ENCODE measurements around the gene NCR3LG1.

NCR3LG1 gene

GRCh38 chr11:17394743-17395390, 43.3 kb downstream of the NCR3LG1 start:
- DNase-seq, result no peak

DNA sequence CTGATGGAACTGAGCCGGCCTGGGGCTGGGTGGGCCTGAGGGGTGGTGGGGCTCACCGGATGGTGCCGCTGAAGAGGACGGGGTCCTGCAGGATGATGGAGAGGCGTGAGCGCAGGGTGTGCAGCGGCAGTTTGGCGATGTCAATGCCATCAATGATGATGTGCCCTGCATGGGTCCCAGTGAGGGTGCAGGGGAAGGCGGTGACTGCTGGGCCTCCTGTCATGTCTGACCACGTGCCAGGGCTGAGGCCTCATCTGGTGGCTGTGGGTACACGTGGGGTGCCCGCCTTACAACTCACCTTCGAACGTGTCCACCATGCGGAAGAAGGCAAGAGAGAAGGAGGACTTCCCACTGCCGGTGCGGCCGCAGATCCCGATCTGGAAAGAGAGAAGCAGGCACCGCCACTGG, 44.0 kb downstream of the NCR3LG1 start:
- DNase-seq, result no peak

GRCh38 chr11:17395978-17396377, 44.4 kb downstream of the NCR3LG1 start:
- no peak for DNase-seq

- DNase-seq, result no peak
Measured at GRCh38 chr11:17396598-17397310, 45.2 kb downstream of the NCR3LG1 start.

DNA sequence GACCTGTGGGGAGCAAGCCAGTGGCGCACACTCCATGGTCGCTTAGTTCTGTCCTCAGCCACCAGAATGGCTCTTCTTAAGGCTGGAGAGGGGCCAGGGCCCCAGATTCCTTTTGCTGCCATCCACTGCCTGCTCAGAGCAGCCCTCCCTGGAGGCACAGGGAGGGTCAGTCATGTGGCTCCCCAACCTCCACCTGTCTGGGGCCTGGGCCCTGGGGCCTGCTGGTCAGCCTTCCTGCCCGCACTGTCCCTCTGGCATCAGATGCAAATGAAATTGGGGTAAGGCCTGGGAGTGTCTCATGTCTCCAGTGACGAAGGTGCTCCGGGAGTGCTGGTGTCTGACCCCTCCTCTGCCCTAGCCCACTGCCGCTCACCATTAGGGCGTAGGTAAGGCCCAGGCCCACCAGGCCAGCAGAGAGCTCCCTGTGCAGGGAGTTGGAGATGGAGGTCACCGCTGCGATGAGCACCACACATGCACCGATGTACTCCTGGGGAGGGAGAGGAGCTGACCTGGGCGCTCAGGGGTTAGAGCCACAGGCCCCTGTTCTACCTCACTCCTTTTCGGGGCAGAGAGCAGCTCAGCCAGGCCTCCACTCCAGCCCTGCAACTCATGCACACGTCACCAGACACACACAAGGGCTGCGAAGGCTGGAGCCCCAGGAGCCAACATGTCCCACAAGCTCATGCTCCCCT, 45.9 kb downstream of the NCR3LG1 start:
- no peak for DNase-seq

DNA sequence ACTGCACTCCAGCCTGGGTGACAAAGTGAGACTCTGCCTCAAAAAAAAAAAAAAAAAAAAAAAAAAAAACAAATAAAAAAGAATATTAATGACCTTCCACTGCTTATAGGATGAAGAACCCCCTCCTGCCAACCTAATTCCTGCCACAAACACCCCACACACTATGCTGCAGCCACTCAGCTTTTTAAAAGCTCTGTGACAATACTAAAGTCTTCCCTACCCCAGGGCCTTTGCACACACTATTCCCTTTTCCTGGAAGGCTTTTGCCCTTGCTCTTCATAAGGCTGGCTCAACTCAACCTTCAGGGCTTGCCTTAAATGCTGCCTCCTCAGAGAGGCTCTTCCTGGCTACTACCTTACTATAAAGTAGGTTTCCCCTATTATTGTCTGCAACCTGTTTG, 47.6 kb downstream of the NCR3LG1 start:
- DNase-seq, result no peak

DNA sequence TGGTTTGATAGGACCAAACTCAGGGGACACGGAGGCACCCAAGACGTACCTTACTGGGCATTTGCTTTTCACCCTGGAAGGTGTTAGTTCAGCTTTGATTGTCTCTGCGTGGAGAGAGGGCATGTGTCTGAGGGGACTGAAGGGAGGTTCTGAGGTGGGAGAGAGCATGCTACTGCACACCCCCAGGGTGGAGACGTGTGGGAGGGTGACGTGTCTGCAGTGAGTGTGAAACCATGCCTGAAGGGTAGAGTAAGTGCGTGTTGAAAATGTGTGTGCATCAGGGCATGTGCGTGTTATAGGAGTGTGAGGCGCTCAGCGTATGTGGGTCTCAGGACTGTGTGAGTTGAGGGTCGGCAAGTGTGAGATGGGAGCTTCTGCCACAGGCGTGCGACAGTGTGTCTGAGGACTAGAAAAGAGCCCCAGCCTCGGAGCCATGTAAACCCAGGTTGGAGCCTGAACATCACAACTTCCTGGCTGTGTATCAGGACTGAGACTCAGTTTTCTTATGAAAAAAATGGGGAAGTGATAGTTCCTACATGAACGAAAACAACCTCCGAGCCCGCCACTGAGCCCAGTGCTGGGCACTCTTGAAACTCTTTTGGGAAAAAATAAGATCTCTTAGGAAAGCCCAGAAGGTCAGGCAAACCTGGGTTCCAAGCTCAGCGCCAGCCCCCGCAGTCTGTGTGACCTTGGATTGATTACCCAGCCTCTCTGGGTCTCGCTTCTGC, 48.6 kb downstream of the NCR3LG1 start:
- no peak for DNase-seq

GRCh38 chr11:17401316-17401715, 49.7 kb downstream of the NCR3LG1 start:
- no peak for DNase-seq

- no peak for DNase-seq
Measured at GRCh38 chr11:17401841-17402240, 50.2 kb downstream of the NCR3LG1 start.

- DNase-seq, result no peak
Measured at GRCh38 chr11:17402486-17402885, 50.9 kb downstream of the NCR3LG1 start.

DNA sequence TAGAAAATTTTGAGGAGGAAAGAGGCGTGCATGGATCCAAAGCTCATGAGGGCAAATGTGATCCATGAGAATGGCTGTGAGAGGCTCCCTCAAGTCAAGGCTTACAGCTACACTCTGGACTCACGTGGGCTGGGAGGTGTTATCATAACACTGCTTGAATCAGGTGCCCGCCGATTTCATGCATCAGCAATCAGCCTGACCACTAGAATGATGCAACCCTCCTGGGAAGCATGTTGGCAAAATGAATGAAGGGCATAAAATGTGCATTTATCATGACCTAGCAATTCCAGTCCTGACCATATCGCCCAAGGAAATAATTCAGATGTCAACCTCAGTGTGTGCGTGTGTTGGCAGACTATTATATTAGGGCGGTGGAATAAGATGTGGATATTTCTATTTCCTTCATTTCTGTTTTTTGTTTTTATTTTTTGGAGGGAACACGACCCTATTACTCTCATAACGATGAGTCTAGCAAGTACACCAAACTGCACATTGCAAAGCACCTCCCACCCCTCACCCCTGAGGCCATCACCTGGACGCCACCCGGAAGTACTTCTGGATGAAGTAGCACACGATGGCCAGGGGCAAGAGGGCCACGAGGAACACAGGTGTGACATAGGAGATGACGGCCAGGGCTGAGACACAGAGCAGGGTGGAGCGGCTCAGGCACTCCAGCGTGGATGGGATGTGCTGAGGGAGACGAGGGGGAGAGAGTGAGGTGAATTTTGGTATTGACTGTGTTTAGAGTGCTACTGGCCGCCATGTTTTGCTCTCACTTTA, 52.6 kb downstream of the NCR3LG1 start:
- no peak for DNase-seq

DNA sequence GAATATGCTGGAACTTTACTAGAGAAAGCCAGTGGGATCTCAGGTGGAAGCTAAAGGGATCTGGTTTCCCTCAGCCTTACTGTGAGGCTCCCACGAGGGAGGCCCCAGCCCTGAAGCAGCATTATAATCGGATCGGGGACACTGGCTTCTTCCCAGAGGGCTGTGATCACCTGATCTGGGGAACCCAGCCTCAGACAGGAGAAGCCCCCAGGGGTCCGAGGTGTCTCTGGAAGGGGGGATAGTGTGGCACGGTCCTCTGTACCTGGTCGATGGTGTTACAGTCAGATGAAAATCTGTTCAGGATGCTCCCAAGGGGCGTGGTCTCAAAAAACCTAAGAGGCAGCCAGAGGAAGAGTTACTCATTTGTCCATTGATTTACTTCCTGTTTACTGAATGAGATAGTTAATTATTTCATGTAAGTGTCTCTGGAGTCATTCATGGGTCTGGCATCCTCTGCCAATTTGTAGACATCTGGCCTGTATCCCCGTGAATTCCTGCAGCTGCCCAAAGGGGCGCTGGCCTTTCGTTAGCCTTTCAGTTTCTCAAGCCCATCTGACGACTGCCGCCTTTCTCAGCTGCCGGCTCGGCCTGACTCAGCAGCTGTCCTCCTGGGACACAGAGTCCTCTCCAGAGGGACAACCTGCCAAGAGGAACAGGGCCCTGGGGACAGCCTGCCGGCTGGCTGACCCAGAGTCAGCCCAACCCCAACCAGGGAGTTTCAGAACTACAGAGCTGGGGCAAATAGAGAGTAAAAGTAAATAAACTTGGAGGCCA, 53.8 kb downstream of the NCR3LG1 start:
- peak; percentile 5 for DNase-seq

DNA sequence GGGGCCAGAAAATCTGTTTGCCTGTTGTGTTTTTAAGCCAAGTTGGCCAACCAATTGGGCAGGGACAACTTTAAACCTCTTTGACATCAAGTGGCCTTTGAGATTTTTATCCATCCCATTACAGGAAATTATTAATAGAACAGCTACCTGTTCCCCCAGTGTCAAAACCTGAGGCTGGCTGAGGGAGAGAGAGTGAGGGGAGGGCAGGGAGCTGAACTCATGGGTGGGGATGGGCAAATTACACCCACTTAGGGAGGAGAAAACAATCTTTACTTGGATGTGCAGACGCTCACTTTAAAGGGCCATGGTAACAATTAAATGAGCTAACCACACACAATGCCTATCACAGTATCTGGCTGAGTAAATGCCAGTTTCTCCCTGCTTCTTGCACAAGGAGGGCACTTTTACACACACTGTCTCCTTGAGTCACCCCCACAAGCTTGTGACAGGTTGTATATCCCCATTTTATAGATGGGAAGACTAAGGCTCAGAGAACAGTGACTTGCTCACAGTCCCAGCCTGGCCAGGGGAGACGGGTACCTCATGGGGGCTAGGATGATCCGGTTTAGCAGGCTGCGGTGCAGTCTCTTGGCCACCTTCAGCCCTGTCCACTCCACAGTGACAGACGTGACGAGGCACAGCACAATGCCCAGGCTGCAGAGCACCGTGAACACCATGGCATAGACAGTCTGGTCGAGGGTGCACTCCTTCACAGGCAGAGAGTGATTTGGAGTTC, 54.6 kb downstream of the NCR3LG1 start:
- no peak for DNase-seq

- DNase-seq, result no peak
Measured at GRCh38 chr11:17406818-17407149, 55.2 kb downstream of the NCR3LG1 start.

- DNase-seq, result no peak
Measured at GRCh38 chr11:17407575-17407974, 56.0 kb downstream of the NCR3LG1 start.

GRCh38 chr11:17408026-17408425, 56.4 kb downstream of the NCR3LG1 start:
- no peak for DNase-seq

DNA sequence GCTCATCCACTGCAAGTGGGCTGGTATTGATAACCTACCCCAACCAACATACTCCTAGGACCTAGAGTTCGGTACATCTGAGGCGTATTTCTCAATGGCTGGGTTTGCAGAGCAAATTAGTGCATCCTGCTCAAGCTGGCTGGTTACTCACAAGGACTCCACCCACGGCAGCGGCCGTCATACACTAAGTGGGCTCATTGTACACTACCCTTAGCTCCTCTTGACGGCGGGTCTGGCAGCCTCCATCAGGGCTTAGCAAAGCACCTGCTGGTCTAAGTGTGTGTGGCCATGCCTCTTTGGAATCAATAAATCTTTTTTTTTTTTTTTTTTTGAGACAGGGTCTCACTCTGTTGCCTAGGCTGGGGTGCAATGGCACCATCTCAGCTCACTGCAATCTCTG, 57.0 kb downstream of the NCR3LG1 start:
- DNase-seq, result no peak

DNA sequence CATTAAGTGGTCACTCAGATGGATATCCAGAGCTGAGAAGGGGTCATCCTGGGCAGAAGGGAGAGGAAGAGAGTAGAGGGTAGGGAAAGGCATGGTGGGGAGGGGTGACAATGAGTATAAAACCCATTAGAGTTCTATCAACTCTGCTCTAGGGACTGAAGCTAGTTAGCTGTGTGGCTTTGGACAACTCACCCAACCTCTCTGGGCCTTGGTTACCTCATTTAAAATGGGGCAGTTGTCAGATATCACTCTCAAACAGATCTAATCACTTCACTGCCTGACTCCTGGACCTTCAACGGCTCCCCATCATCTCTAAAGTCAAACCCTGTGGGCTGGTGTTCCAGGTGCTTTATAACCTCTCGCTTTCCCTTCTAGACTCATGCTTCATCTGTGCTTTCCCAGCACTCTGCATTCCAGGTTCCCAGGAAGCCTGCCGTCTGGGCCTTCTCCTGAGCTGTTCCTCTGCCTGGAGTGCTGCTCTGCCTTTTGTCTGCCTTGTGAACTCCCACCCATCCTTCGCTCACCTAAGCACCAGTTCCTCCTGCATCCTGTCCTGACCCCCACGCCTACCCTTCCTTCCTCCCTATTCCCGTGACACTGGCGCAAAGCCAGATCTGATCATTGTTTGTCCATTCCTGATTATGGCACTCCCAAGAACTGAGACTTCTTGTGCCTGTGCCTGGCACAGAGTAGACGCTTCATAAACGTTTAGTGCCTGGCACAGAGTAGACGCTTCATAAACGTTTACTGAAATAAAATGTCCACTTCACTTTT, 59.2 kb downstream of the NCR3LG1 start:
- DNase-seq, result no peak

- DNase-seq, result no peak
Measured at GRCh38 chr11:17411418-17411817, 59.8 kb downstream of the NCR3LG1 start.

DNA sequence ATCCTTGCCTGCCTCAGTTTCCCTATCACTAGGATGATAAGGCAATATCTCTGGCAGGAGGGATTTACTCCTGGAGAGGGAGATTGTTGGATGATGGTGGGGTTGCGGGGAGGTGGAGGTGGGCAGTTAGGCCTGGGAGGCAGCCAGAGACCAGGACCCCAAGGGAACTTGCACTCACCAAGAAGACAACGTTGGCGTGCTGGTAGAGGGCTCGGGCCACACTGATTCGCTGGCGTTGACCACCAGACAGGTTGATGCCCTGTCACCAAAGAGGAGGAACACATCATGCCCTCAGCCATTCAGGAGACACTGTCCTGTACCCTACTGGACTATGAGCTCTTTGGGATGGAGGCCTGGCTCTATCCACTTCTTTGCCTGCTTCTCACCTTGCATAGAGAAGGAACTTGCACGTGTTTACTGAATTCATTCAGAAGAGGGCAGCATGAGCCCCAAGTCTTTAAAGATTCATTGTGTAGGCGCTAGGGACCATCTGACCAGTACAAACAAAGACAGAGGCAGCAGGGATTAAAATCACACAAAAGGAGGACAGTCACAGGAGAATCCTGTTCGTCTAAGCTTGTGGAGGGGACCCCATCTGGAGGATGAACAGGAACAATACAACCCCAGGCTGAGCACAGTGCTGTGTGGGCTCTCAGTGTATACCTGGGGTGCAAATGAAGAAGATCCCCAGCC, 61.0 kb downstream of the NCR3LG1 start:
- DNase-seq, result no peak

Data from suppressor macrophage treated with lipopolysaccharide for 4 hours (primary cell).